Measurements from ENCODE around the gene SLC18B1. TPM values are rescaled to one million over a fixed set of nuclear protein-coding genes. Genes with fewer than 3 reads are reported as not detected.

Gene SLC18B1
- total RNA-seq, 1 experiment from 2014 or later = 24.1 TPM

DNA sequence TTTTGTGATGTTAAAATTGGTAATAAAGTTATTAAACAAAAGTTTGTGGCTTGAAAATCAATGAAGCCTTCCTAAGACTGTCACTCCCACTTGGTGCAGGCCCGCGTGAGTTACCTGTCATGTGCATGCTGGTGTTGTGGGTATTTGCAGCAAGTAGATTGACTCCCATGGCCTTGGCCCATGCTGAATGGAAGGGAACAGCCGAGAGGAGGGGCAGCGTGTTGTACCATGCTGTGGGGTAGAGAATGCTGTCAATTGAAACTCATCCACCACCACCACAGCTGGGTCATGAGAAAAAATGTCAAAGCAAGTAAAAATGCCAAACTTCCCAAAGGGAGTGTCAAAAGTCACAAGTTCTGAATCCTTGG, 71.8 kb downstream of the SLC18B1 start:
- DNase-seq (ENCODE audit: low spot score) (no peak), ATAC-seq (no peak)
- CTCF ChIA-PET = no interaction called here
- Mint-ChIP-seq H3K4me1 (peaks cover 4% of the 10 kb centered on the region), H3K27me3 (ENCODE audit: low read depth) (no peaks in the 10 kb centered on the region), H3K4me3 (no peak overlapping the region), H3K9me3 (no peaks in the 10 kb centered on the region), H3K27ac (no peak overlapping the region), H3K36me3 (no peaks in the 10 kb centered on the region)
- TF ChIP-seq, protein P1, sequence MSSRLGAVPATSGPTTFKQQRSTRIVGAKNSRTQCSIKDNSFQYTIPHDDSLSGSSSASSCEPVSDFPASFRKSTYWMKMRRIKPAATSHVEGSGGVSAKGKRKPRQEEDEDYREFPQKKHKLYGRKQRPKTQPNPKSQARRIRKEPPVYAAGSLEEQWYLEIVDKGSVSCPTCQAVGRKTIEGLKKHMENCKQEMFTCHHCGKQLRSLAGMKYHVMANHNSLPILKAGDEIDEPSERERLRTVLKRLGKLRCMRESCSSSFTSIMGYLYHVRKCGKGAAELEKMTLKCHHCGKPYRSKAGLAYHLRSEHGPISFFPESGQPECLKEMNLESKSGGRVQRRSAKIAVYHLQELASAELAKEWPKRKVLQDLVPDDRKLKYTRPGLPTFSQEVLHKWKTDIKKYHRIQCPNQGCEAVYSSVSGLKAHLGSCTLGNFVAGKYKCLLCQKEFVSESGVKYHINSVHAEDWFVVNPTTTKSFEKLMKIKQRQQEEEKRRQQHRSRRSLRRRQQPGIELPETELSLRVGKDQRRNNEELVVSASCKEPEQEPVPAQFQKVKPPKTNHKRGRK (CRISPR knock-in tag; IDR thresholded peaks at IDR 0.05; ENCODE audit: borderline replicate concordance) = no peak
- TF ChIP-seq, protein P2, sequence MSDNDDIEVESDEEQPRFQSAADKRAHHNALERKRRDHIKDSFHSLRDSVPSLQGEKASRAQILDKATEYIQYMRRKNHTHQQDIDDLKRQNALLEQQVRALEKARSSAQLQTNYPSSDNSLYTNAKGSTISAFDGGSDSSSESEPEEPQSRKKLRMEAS (CRISPR knock-in tag; IDR thresholded peaks at IDR 0.05) = no peak
- TF ChIP-seq TP53 (CRISPR knock-in tag; IDR thresholded peaks at IDR 0.05) (no peak), FOXJ3 (CRISPR knock-in tag; IDR thresholded peaks at IDR 0.05; ENCODE audit: borderline replicate concordance) (no peak), ZNF671 (CRISPR knock-in tag; IDR thresholded peaks at IDR 0.05) (no peak), KAT7 (CRISPR knock-in tag; IDR thresholded peaks at IDR 0.05; ENCODE audit: borderline replicate concordance) (no peak), GTF2I (CRISPR knock-in tag; conservative IDR thresholded peaks at IDR 0.05) (no peak), ZNF396 (CRISPR knock-in tag; IDR thresholded peaks at IDR 0.05; ENCODE audit: borderline replicate concordance) (no peak), CREM (CRISPR knock-in tag; IDR thresholded peaks at IDR 0.05) (no peak), FOXP4 (CRISPR knock-in tag; IDR thresholded peaks at IDR 0.05) (no peak), PREB (CRISPR knock-in tag; IDR thresholded peaks at IDR 0.05; ENCODE audit: borderline replicate concordance) (no peak)
- TF ChIP-seq, protein P3, sequence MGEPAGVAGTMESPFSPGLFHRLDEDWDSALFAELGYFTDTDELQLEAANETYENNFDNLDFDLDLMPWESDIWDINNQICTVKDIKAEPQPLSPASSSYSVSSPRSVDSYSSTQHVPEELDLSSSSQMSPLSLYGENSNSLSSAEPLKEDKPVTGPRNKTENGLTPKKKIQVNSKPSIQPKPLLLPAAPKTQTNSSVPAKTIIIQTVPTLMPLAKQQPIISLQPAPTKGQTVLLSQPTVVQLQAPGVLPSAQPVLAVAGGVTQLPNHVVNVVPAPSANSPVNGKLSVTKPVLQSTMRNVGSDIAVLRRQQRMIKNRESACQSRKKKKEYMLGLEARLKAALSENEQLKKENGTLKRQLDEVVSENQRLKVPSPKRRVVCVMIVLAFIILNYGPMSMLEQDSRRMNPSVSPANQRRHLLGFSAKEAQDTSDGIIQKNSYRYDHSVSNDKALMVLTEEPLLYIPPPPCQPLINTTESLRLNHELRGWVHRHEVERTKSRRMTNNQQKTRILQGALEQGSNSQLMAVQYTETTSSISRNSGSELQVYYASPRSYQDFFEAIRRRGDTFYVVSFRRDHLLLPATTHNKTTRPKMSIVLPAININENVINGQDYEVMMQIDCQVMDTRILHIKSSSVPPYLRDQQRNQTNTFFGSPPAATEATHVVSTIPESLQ (CRISPR knock-in tag; IDR thresholded peaks at IDR 0.05) = no peak
- TF ChIP-seq, protein P4, sequence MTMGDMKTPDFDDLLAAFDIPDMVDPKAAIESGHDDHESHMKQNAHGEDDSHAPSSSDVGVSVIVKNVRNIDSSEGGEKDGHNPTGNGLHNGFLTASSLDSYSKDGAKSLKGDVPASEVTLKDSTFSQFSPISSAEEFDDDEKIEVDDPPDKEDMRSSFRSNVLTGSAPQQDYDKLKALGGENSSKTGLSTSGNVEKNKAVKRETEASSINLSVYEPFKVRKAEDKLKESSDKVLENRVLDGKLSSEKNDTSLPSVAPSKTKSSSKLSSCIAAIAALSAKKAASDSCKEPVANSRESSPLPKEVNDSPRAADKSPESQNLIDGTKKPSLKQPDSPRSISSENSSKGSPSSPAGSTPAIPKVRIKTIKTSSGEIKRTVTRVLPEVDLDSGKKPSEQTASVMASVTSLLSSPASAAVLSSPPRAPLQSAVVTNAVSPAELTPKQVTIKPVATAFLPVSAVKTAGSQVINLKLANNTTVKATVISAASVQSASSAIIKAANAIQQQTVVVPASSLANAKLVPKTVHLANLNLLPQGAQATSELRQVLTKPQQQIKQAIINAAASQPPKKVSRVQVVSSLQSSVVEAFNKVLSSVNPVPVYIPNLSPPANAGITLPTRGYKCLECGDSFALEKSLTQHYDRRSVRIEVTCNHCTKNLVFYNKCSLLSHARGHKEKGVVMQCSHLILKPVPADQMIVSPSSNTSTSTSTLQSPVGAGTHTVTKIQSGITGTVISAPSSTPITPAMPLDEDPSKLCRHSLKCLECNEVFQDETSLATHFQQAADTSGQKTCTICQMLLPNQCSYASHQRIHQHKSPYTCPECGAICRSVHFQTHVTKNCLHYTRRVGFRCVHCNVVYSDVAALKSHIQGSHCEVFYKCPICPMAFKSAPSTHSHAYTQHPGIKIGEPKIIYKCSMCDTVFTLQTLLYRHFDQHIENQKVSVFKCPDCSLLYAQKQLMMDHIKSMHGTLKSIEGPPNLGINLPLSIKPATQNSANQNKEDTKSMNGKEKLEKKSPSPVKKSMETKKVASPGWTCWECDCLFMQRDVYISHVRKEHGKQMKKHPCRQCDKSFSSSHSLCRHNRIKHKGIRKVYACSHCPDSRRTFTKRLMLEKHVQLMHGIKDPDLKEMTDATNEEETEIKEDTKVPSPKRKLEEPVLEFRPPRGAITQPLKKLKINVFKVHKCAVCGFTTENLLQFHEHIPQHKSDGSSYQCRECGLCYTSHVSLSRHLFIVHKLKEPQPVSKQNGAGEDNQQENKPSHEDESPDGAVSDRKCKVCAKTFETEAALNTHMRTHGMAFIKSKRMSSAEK (CRISPR knock-in tag; IDR thresholded peaks at IDR 0.05; ENCODE audit: borderline replicate concordance) = no peak
- TF ChIP-seq, protein P5, sequence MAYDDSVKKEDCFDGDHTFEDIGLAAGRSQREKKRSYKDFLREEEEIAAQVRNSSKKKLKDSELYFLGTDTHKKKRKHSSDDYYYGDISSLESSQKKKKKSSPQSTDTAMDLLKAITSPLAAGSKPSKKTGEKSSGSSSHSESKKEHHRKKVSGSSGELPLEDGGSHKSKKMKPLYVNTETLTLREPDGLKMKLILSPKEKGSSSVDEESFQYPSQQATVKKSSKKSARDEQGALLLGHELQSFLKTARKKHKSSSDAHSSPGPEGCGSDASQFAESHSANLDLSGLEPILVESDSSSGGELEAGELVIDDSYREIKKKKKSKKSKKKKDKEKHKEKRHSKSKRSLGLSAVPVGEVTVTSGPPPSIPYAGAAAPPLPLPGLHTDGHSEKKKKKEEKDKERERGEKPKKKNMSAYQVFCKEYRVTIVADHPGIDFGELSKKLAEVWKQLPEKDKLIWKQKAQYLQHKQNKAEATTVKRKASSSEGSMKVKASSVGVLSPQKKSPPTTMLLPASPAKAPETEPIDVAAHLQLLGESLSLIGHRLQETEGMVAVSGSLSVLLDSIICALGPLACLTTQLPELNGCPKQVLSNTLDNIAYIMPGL (CRISPR knock-in tag; IDR thresholded peaks at IDR 0.05) = no peak
- POLR2A ChIA-PET = no interaction called here
